ENCODE data around the gene PRKG1.

- TF ChIP-seq EZH2 (IDR thresholded peaks at IDR 0.05; ENCODE audit: insufficient read depth, poor library complexity, severe bottlenecking) (no peak), EZH2phosphoT487 (IDR thresholded peaks at IDR 0.05; ENCODE audit: insufficient read depth, low read depth) (no peak)
Observed at GRCh38 chr10:51137756-51138529, 63.7 kb downstream of the PRKG1 start.

Measured in GM23248 (cell line).